H1 (cell line): Measurements from ENCODE around the gene SBNO2. TPM values are rescaled to one million over a fixed set of nuclear protein-coding genes. Genes with fewer than 3 reads are reported as not detected.

Experiments used
- BACH1 ChIP-seq: IDR thresholded peaks from 2 replicates; pipeline ENCODE4 v1.6.1; 2012; ENCODE audit warnings: low read length, improper control_type of control experiment
- CHD1 ChIP-seq: IDR thresholded peaks from 2 replicates; pipeline ENCODE4 v1.6.1; 2012; ENCODE audit warnings: low read depth, low read length, improper control_type of control experiment
- CHD7 ChIP-seq: fragments of 300-600 bp; sonication (generic); IDR thresholded peaks from 2 replicates; pipeline ENCODE4 v1.7.1; 2012; ENCODE audit warnings: low read length, moderate library complexity, mild to moderate bottlenecking, inconsistent platforms; ENCODE audit not compliant: insufficient replicate concordance
- FOSL1 ChIP-seq: IDR thresholded peaks from 2 replicates; pipeline ENCODE4 v1.6.1; 2011; ENCODE audit warnings: mild to moderate bottlenecking, low read depth, low read length, moderate library complexity; ENCODE audit not compliant: insufficient read depth
- polyA plus RNA-seq, 7 experiments: library from polyadenylated mRNA; depleted of rRNA in 3 of 7; stranded (reverse) in 5 of 7; unstranded in 2 of 7; fragments of >200 nt in 5 of 7; fragments of 200-250 nt in 2 of 7; gene quantifications; 1 replicate in 5 of 7; 2 replicates in 1 of 7; 4 replicates in 1 of 7; pipeline versions ENCODE4 v1.2.1 to v1.2.3, GENCODE V29; 2011 to 2013; ENCODE audit warnings: missing spikeins in 2 of 7, mixed read lengths in 2 of 7
- total RNA-seq: library from RNA; stranded (reverse); fragmentation: NEBNext Ultra II Directional; extraction: Animal tissue kit (Norgen Biotek cat#: 25700); gene quantifications from 2 replicates; pipeline ENCODE4 v1.2.1, GENCODE V29; 2021

SBNO2 gene
- total and polyA plus RNA-seq, 2 of the 8 experiments (the other 6 are each of a cell fraction or from before 2014, with no cell fraction given): 12.2 to 31.4 TPM

GRCh38 chr19:1093811-1094553, 80.1 kb downstream of the SBNO2 start (continued):
- TF ChIP-seq CHD7 (no peak), CHD1 (no peak), BACH1 (no peak), FOSL1 (no peak)
